ENCODE results near the gene DNAJB8.

DNA sequence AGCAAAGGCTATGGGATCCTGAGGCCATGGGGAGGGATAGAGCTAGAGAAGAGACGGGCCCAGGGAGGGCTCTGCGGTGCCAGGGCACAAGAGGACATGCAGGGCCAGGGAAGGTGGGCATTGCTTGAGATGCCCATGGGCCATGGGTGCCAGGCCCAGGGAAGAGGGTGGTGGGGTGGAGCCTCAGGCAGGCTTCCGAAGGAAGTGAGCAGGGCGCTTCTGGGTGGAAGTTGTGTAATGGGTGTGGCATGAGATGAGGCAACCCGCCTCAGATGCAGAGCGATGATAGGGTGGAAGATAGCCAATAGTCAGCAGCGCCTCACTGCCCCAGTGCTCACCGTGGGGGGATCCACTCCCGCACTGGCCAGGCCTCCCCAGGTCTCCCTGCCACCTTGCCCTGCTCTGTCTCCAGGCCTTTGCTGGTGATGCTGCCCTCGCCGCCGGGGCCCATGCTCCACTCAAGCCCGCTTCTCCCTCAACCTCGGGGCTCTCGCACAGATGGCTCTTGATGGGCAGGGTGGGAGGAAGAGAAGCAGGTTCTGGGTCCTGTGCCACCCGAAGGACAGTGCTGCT lies 51.4 kb downstream of the DNAJB8 start:
- no peak for TF ChIP-seq FOXM1 (IDR thresholded peaks at IDR 0.05; ENCODE audit: borderline replicate concordance, low read depth)
- TF ChIP-seq, protein P1, sequence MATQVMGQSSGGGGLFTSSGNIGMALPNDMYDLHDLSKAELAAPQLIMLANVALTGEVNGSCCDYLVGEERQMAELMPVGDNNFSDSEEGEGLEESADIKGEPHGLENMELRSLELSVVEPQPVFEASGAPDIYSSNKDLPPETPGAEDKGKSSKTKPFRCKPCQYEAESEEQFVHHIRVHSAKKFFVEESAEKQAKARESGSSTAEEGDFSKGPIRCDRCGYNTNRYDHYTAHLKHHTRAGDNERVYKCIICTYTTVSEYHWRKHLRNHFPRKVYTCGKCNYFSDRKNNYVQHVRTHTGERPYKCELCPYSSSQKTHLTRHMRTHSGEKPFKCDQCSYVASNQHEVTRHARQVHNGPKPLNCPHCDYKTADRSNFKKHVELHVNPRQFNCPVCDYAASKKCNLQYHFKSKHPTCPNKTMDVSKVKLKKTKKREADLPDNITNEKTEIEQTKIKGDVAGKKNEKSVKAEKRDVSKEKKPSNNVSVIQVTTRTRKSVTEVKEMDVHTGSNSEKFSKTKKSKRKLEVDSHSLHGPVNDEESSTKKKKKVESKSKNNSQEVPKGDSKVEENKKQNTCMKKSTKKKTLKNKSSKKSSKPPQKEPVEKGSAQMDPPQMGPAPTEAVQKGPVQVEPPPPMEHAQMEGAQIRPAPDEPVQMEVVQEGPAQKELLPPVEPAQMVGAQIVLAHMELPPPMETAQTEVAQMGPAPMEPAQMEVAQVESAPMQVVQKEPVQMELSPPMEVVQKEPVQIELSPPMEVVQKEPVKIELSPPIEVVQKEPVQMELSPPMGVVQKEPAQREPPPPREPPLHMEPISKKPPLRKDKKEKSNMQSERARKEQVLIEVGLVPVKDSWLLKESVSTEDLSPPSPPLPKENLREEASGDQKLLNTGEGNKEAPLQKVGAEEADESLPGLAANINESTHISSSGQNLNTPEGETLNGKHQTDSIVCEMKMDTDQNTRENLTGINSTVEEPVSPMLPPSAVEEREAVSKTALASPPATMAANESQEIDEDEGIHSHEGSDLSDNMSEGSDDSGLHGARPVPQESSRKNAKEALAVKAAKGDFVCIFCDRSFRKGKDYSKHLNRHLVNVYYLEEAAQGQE (IDR thresholded peaks at IDR 0.05; ENCODE audit: low read depth): no peak
- TF ChIP-seq EP300 (IDR thresholded peaks at IDR 0.05; ENCODE audit: borderline replicate concordance): no peak
- TF ChIP-seq, protein P2, sequence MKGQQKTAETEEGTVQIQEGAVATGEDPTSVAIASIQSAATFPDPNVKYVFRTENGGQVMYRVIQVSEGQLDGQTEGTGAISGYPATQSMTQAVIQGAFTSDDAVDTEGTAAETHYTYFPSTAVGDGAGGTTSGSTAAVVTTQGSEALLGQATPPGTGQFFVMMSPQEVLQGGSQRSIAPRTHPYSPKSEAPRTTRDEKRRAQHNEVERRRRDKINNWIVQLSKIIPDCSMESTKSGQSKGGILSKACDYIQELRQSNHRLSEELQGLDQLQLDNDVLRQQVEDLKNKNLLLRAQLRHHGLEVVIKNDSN (IDR thresholded peaks at IDR 0.05): no peak
- no peak for TF ChIP-seq CREB1 (IDR thresholded peaks at IDR 0.05; ENCODE audit: low read depth)
- TF ChIP-seq NFIC (IDR thresholded peaks at IDR 0.05): no peak
- TF ChIP-seq EGR1 (IDR thresholded peaks at IDR 0.05): no peak

Data from Ishikawa (cell line).